Loucy (cell line): ENCODE data around the gene CDPF1.

Experiments
- EZH2phosphoT487 ChIP-seq: fragments of 200-600 bp; IDR thresholded peaks from 2 replicates; pipeline ENCODE4 v1.6.1; 2018; ENCODE audit warnings: antibody characterized with exemption, mild to moderate bottlenecking, moderate library complexity, borderline replicate concordance
- TF ChIP-seq, protein P1 (sequence below): fragments of 200-600 bp; sonication (generic); conservative IDR thresholded peaks from 2 replicates; pipeline ENCODE4 v1.5.1; 2014; ENCODE audit warnings: mild to moderate bottlenecking, antibody characterized with exemption, low read length

DNA sequence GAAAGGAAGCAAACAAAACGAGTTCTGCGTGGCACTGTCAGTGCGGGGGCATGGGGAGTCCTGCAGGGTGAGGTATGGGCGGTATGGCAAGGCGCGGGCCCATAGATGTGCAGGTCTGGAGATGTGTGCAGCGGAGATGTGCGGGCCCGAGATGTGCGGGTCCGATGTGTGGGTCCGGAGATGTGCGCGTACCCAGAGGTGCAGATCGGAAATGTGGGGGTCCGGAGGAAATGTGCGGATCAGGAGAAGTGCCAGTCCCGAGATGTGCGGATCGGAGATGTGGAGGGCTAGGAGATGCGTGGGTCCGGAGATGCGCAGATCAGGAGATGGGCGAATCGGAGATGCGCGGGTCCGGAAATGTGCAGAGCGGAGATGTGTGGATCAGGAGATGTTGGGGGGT lies 35.9 kb downstream of the CDPF1 start:
- no peak for TF ChIP-seq EZH2phosphoT487
- TF ChIP-seq, protein P1, sequence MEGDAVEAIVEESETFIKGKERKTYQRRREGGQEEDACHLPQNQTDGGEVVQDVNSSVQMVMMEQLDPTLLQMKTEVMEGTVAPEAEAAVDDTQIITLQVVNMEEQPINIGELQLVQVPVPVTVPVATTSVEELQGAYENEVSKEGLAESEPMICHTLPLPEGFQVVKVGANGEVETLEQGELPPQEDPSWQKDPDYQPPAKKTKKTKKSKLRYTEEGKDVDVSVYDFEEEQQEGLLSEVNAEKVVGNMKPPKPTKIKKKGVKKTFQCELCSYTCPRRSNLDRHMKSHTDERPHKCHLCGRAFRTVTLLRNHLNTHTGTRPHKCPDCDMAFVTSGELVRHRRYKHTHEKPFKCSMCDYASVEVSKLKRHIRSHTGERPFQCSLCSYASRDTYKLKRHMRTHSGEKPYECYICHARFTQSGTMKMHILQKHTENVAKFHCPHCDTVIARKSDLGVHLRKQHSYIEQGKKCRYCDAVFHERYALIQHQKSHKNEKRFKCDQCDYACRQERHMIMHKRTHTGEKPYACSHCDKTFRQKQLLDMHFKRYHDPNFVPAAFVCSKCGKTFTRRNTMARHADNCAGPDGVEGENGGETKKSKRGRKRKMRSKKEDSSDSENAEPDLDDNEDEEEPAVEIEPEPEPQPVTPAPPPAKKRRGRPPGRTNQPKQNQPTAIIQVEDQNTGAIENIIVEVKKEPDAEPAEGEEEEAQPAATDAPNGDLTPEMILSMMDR = no peak
